GM19099 (cell line): ENCODE measurements around the gene KRTAP20-4.

Source experiments
- POLR2A ChIP-seq: IDR thresholded peaks from 3 replicates; pipeline ENCODE4 v1.6.1; 2011; ENCODE audit warnings: low read depth; ENCODE audit not compliant: insufficient read length; ENCODE audit errors: extremely low read depth

The KRTAP20-4 gene

DNA sequence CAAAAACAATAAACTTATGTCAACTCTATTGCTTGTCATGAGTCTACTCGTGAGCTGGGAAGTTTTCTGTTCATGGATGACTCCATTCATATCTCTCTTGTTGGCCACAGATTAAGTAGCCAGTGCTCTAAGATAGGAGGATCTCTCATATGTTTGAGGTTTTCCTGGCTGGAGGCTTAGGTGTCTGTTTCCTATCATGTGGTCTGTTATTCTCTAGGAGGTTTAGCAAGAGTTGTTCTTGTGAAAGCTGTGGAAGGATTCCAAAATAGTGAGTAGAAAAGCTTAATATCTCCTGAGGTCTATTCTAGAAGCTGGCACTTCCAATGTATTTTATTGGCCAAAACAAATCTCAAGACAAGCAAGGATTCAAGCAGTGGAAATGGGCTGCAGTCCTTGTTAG is 8.8 kb downstream of the KRTAP20-4 start:
- TF ChIP-seq POLR2A, result no peak

DNA sequence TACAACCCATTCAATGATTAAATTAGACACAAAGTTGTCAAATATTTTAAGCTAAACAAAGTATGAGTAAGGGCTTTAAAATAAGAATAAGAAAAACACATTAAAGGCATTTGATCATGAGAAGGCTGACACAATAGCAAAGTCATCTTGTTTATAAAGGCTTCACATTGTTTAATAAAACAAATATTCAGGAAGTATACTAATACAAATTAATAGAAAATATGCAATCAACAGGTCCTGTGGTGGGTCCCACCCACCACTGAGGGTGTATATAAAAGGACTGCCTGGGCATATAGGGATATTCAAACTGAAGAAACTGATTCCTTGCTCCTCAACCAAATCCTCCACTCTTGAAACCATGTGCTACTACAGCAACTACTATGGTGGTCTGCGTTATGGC is 14.5 kb downstream of the KRTAP20-4 start, which contains the start of gene KRTAP20-2:
Gene KRTAP20-2, plus strand, starts transcription at position 301 of the 400 bp plus-strand sequence. Its CDS starts 58 bp downstream, at position 359.
- no peak for TF ChIP-seq POLR2A

GRCh38 chr21:30638686-30639085 is 18.3 kb downstream of the KRTAP20-4 start:
- TF ChIP-seq POLR2A, result no peak

- TF ChIP-seq POLR2A, result no peak
Observed at GRCh38 chr21:30642564-30642963, 22.1 kb downstream of the KRTAP20-4 start, which contains the start of gene KRTAP20-3. Gene KRTAP20-3 (plus strand): TSS chr21:30642864.

GRCh38 chr21:30646904-30647414 is 26.5 kb downstream of the KRTAP20-4 start:
- no peak for TF ChIP-seq POLR2A

GRCh38 chr21:30652891-30653290 is 32.5 kb downstream of the KRTAP20-4 start:
- no peak for TF ChIP-seq POLR2A

GRCh38 chr21:30668776-30669175 is 48.3 kb downstream of the KRTAP20-4 start:
- TF ChIP-seq POLR2A, result no peak
